ENCODE data around the gene SUN2. TPM values are rescaled to one million over a fixed set of nuclear protein-coding genes. Genes with fewer than 3 reads are reported as not detected.

Gene SUN2
- total and polyA plus RNA-seq, 10 of the 15 experiments (the other 5 are each of a cell fraction or from before 2014, with no cell fraction given): 0.18 to 107 (median 35.9) TPM

- TF ChIP-seq ATF7 (IDR thresholded peaks at IDR 0.05; ENCODE audit: low read depth) (no peak), TCF3 (IDR thresholded peaks at IDR 0.05; ENCODE audit: borderline replicate concordance, insufficient read depth, low read depth, low read length) (peak; percentile 78; the same call in 1 of the 2 replicates), POU2F2 (IDR thresholded peaks at IDR 0.05; ENCODE audit: borderline replicate concordance, low read depth, low read length) (no peak), HDAC2 (IDR thresholded peaks at IDR 0.05) (no peak), NKRF (conservative IDR thresholded peaks at IDR 0.05) (peak; percentile 60; the same call in 1 of the 2 replicates), NBN (IDR thresholded peaks at IDR 0.05) (peak; percentile 82), IRF5 (IDR thresholded peaks at IDR 0.05; ENCODE audit: borderline replicate concordance) (no peak), MXI1 (IDR thresholded peaks at IDR 0.05; ENCODE audit: low read depth, low read length) (peak; percentile 93), CHD1 (IDR thresholded peaks at IDR 0.05; ENCODE audit: low read depth, low read length) (no peak), POLR2AphosphoS5 (IDR thresholded peaks at IDR 0.05; ENCODE audit: low read length) (peak; percentile 6; the same call in 1 of the 2 replicates), ZZZ3 (IDR thresholded peaks at IDR 0.05; ENCODE audit: control insufficient read depth, insufficient read length, low read depth) (no peak), TBL1XR1 (IDR thresholded peaks at IDR 0.05; ENCODE audit: low read depth, low read length) (no peak), RUNX3 (IDR thresholded peaks at IDR 0.05; ENCODE audit: low read length) (peak; percentile 81), STAT1 (conservative IDR thresholded peaks at IDR 0.05) (no peak; the same call in 1 of the 2 replicates), TARDBP (IDR thresholded peaks at IDR 0.05; ENCODE audit: borderline replicate concordance) (no peak), MTA3 (IDR thresholded peaks at IDR 0.05; ENCODE audit: borderline replicate concordance, low read length) (no peak), CEBPB (IDR thresholded peaks at IDR 0.05; ENCODE audit: borderline replicate concordance in 1 of 2, low read depth in 2 of 2, low read length in 2 of 2) (no peak), CHD4 (IDR thresholded peaks at IDR 0.05) (no peak), CUX1 (IDR thresholded peaks at IDR 0.05; ENCODE audit: insufficient replicate concordance, low read depth, low read length) (no peak), IKZF1 (conservative IDR thresholded peaks at IDR 0.05) (peak; percentile 48), FOXK2 (IDR thresholded peaks at IDR 0.05) (peak; percentile 25; the same call in 1 of the 2 replicates), NFIC (IDR thresholded peaks at IDR 0.05; ENCODE audit: low read depth, low read length) (no peak)
These were observed 4.1 kb downstream of the SUN2 start (continued) for GRCh38 chr22:38751422-38752346.

Data from GM12878 (cell line).